HEK293 (cell line): ENCODE measurements around the gene GNAZ.

ENCODE experiments used
- CTCF ChIA-PET: fragments of 350-600 bp; formaldehyde crosslinking; extraction: SDS; loops from one replicate; lab custom pipeline; 2021; ENCODE audit warnings: antibody characterized with exemption; lab: Yijun Ruan, JAX
- POLR2A ChIA-PET: fragments of 300-600 bp; formaldehyde crosslinking; extraction: SDS; loops from one replicate; lab custom pipeline; 2020; ENCODE audit warnings: antibody characterized with exemption, inconsistent platforms; lab: Yijun Ruan, JAX
- H3K27ac ChIP-seq: fragments of 200-500 bp; sonication (Bioruptor generic); 2 replicates; pipeline ENCODE4 v1.5.1; 2014; ENCODE audit warnings: low read depth, low read length, control low read depth, inconsistent platforms; ENCODE audit errors: extremely low read depth
- H3K36me3 ChIP-seq, 2 experiments: fragments of 200-500 bp in 1 of 2; sonication (Bioruptor generic) in 1 of 2; 1 replicate in 1 of 2; 2 replicates in 1 of 2; pipeline ENCODE4 v1.5.1; 2014 to 2017; ENCODE audit warnings: inconsistent platforms in 2 of 2, low read length in 2 of 2; ENCODE audit not compliant: control insufficient read depth in 2 of 2, insufficient read depth in 1 of 2
- H3K4me1 ChIP-seq: fragments of 200-500 bp; sonication (Bioruptor generic); 2 replicates; pipeline ENCODE4 v1.5.1; 2014; ENCODE audit warnings: mild to moderate bottlenecking, low read length, inconsistent platforms; ENCODE audit not compliant: control insufficient read depth, insufficient read depth
- H3K4me3 ChIP-seq: 2 replicates; pipeline ENCODE4 v1.5.1; 2011; ENCODE audit warnings: low read depth, mild to moderate bottlenecking, control low read depth, low read length, moderate library complexity
- H3K9me3 ChIP-seq: fragments of 200-500 bp; sonication (Bioruptor generic); 2 replicates; pipeline ENCODE4 v1.5.1; 2014; ENCODE audit warnings: low read depth, low read length, inconsistent platforms; ENCODE audit not compliant: control insufficient read depth, insufficient read depth
- GLIS1 ChIP-seq: fragments of 450-650 bp; formaldehyde crosslinking; IDR thresholded peaks from 2 replicates; pipeline ENCODE4 v1.5.1; 2016; ENCODE audit warnings: missing biosample characterization, missing genetic modification characterization
- GLIS2 ChIP-seq: fragments of 450-650 bp; formaldehyde crosslinking; IDR thresholded peaks from 2 replicates; pipeline ENCODE4 v1.5.1; 2016; ENCODE audit warnings: missing biosample characterization, missing genetic modification characterization
- HOXA7 ChIP-seq: sonication (generic); formaldehyde crosslinking; IDR thresholded peaks from 2 replicates; pipeline ENCODE4 v1.8.1; 2022; ENCODE audit warnings: missing genetic modification reagents, borderline replicate concordance
- HOXC10 ChIP-seq: sonication (generic); formaldehyde crosslinking; IDR thresholded peaks from 2 replicates; pipeline ENCODE4 v1.8.1; 2023; ENCODE audit warnings: mild to moderate bottlenecking, missing genetic modification reagents
- TCF7L2 ChIP-seq: IDR thresholded peaks from 2 replicates; pipeline ENCODE4 v1.6.1; 2011; ENCODE audit warnings: low read depth, mild to moderate bottlenecking, inconsistent platforms, low read length, moderate library complexity, borderline replicate concordance
- ZBTB6 ChIP-seq: fragments of 450-650 bp; formaldehyde crosslinking; IDR thresholded peaks from 2 replicates; pipeline ENCODE4 v1.5.1; 2017; ENCODE audit warnings: missing biosample characterization, missing genetic modification characterization
- ZFHX2 ChIP-seq: fragments of 450-650 bp; formaldehyde crosslinking; conservative IDR thresholded peaks from 2 replicates; pipeline ENCODE4 v1.5.1; 2016; ENCODE audit warnings: missing biosample characterization, missing genetic modification characterization
- ZNF223 ChIP-seq: fragments of 450-650 bp; formaldehyde crosslinking; IDR thresholded peaks from 2 replicates; pipeline ENCODE4 v1.5.1; 2016; ENCODE audit warnings: missing biosample characterization, missing genetic modification characterization
- ZNF311 ChIP-seq: fragments of 450-650 bp; formaldehyde crosslinking; IDR thresholded peaks from 2 replicates; pipeline ENCODE4 v1.5.1; 2017; ENCODE audit warnings: missing biosample characterization, missing genetic modification characterization, borderline replicate concordance
- ZNF335 ChIP-seq: fragments of 450-650 bp; formaldehyde crosslinking; conservative IDR thresholded peaks from 2 replicates; pipeline ENCODE4 v1.5.1; 2016; ENCODE audit warnings: missing biosample characterization, missing genetic modification characterization
- ZNF404 ChIP-seq: fragments of 450-650 bp; formaldehyde crosslinking; IDR thresholded peaks from 2 replicates; pipeline ENCODE4 v1.5.1; 2017; ENCODE audit warnings: missing biosample characterization, missing genetic modification characterization
- ZNF791 ChIP-seq: fragments of 450-650 bp; formaldehyde crosslinking; IDR thresholded peaks from 2 replicates; pipeline ENCODE4 v1.5.1; 2016; ENCODE audit warnings: missing biosample characterization, missing genetic modification characterization
- ZNF792 ChIP-seq: fragments of 450-650 bp; formaldehyde crosslinking; IDR thresholded peaks from 2 replicates; pipeline ENCODE4 v1.5.1; 2016; ENCODE audit warnings: missing biosample characterization, missing genetic modification characterization
- ZSCAN30 ChIP-seq: fragments of 450-650 bp; IDR thresholded peaks from 2 replicates; pipeline ENCODE4 v1.5.1; 2018; ENCODE audit warnings: missing biosample characterization, mild to moderate bottlenecking, missing genetic modification characterization, moderate library complexity
- TF ChIP-seq, protein P1 (sequence below): fragments of 450-650 bp; formaldehyde crosslinking; IDR thresholded peaks from 2 replicates; pipeline ENCODE4 v1.5.1; 2017; ENCODE audit warnings: missing biosample characterization, missing genetic modification characterization

The GNAZ gene

GRCh38 chr22:23145878-23146470, 75.7 kb downstream of the GNAZ start:
- TF ChIP-seq GLIS1 (0 out of 2 replicates have a peak, but pooled peaks have one; percentile 15), ZBTB6 (tag by site-specific recombination) (peak; percentile 78; the same call in 1 of the 2 replicates), ZNF404 (tag by site-specific recombination) (no peak), ZFHX2 (0 out of 2 replicates have a peak, but pooled peaks have one; percentile 11), TCF7L2 (no peak), ZNF335 (no peak)
- Histone ChIP-seq H3K4me1 (peaks cover 5% of the 10 kb centered on the region; the same call in 1 of the 2 replicates), H3K4me3 (peak overlapping the region; percentile 70), H3K27ac (0 out of 2 replicates have a peak overlapping the region, but pooled peaks have one; percentile 19), H3K36me3 (peaks cover 0 to 39% of the 10 kb centered on the region in 2 experiments; a peak in 1 of 3 replicates), H3K9me3 (no peaks in the 10 kb centered on the region)
- CTCF ChIA-PET, result interaction anchor here (0.5 to 2.2 kb wide), 7 partner anchors 10 to 676 kb away, joined by 3 to 15 read pairs (median 5); no protein-coding TSS in a partner anchor
- POLR2A ChIA-PET, result interaction anchor here (0.5 to 1.7 kb wide), 7 partner anchors 8 to 41 kb away, joined by 3 to 10 read pairs (median 4); no protein-coding TSS in a partner anchor

DNA sequence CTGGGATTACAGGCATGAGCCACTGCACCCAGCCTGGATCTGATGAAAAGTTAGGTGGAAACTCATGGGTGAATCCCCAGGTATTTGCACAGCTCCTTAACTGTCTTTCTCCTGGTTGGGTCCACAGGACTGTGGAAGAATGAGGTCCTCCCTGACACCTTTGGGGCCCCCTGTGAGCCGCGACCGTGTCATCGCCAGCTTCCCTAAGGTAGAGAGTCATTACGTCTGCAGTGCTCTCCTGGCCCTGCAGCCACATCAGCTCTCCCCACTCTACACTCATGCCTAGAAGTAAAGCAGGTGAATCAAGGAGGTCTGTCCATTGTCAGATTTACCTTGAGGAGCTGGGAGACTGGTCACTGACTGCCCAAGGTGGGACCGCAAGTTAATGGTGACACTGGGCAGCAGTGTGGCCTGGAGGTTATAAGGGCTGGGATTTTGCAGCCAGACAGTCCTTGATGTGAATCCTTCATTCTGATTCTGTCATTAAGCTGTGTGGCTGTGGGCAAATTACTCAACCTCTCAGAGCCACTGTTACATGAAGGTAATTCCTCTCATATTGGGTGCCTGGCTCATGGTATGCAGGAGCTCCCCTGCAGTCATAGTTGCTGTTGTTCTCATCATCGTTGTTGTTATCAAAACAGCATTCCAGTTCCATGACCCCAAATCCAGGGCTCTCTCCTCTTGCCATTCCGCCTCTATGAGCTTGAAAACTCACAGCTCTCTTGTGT, 76.3 kb downstream of the GNAZ start:
- Histone ChIP-seq H3K9me3 (no peaks in the 10 kb centered on the region), H3K36me3 (peaks cover 0 to 45% of the 10 kb centered on the region in 2 experiments; a peak in 1 of 3 replicates), H3K4me3 (no peak overlapping the region), H3K4me1 (peaks cover 5% of the 10 kb centered on the region; the same call in 1 of the 2 replicates), H3K27ac (no peak overlapping the region)
- ChIA-PET POLR2A (interaction anchor here (1.3 kb wide), 2 partner anchors 10 to 34 kb away, joined by 4 to 5 read pairs; no protein-coding TSS in a partner anchor), CTCF (interaction anchor here (0.5 to 2.2 kb wide), 10 partner anchors 10 to 750 kb away, joined by 3 to 11 read pairs (median 4); no protein-coding TSS in a partner anchor)
- TF ChIP-seq ZNF791 (tag by site-specific recombination) (no peak), ZBTB6 (tag by site-specific recombination) (no peak), ZNF223 (tag by site-specific recombination) (no peak), ZSCAN30 (no peak), ZNF311 (tag by site-specific recombination) (no peak), HOXC10 (CRISPR knock-in tag) (no peak), ZNF792 (tag by site-specific recombination) (no peak), HOXA7 (CRISPR knock-in tag) (no peak), GLIS2 (tag by site-specific recombination) (no peak)
- TF ChIP-seq, protein P1, sequence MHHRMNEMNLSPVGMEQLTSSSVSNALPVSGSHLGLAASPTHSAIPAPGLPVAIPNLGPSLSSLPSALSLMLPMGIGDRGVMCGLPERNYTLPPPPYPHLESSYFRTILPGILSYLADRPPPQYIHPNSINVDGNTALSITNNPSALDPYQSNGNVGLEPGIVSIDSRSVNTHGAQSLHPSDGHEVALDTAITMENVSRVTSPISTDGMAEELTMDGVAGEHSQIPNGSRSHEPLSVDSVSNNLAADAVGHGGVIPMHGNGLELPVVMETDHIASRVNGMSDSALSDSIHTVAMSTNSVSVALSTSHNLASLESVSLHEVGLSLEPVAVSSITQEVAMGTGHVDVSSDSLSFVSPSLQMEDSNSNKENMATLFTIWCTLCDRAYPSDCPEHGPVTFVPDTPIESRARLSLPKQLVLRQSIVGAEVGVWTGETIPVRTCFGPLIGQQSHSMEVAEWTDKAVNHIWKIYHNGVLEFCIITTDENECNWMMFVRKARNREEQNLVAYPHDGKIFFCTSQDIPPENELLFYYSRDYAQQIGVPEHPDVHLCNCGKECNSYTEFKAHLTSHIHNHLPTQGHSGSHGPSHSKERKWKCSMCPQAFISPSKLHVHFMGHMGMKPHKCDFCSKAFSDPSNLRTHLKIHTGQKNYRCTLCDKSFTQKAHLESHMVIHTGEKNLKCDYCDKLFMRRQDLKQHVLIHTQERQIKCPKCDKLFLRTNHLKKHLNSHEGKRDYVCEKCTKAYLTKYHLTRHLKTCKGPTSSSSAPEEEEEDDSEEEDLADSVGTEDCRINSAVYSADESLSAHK (tag by site-specific recombination), result no peak
